Aorta (tissue), 5 donors: Measurements from ENCODE around the gene PRIM2. TPM values are rescaled to one million over a fixed set of nuclear protein-coding genes. Genes with fewer than 3 reads are reported as not detected.
A peak's percentile ranks its signal among the peaks of the same experiment; 100 is the strongest.
"Not testable (repeated sequence)": the region's sequence is repeated elsewhere in the genome, so short reads cannot be mapped to it uniquely, and the experiment has no call there.

Source experiments
- ATAC-seq: fragments of 200-7000 bp; cut with Tn5 transposase; one replicate; pipeline ENCODE4 v1.9.1; 2022; ENCODE audit warnings: moderate library complexity; ENCODE audit not compliant: low FRiP score
- DNase-seq, 2 donors: peaks; one replicate each; pipeline ENCODE4 v3.0.0-alpha.2; 2020
- H3K27ac ChIP-seq, 2 donors: one replicate each; pipeline ENCODE4 v1.5.1; 2013; ENCODE audit warnings: low read length in 2 of 2, mild to moderate bottlenecking in 2 of 2, moderate library complexity in 2 of 2, control low read depth in 1 of 2, inconsistent platforms in 1 of 2, low read depth in 1 of 2
- H3K27me3 ChIP-seq, 2 donors: one replicate each; pipeline ENCODE4 v1.6.1; 2013; ENCODE audit warnings: control low read depth in 1 of 2, low read length in 1 of 2, mild to moderate bottlenecking in 1 of 2, moderate library complexity in 1 of 2; ENCODE audit not compliant: insufficient read depth in 2 of 2, control insufficient read depth in 1 of 2
- H3K36me3 ChIP-seq, 2 donors: one replicate each; pipeline ENCODE4 v1.6.1; 2013; ENCODE audit warnings: control low read depth in 1 of 2, low read length in 1 of 2, mild to moderate bottlenecking in 1 of 2; ENCODE audit not compliant: insufficient read depth in 2 of 2, control insufficient read depth in 1 of 2
- H3K4me1 ChIP-seq, 2 donors: one replicate each; pipeline ENCODE4 v1.6.1; 2013; ENCODE audit warnings: low read length in 2 of 2, control low read depth in 1 of 2, mild to moderate bottlenecking in 1 of 2, moderate library complexity in 1 of 2; ENCODE audit not compliant: insufficient read depth in 2 of 2, control insufficient read depth in 1 of 2
- H3K4me3 ChIP-seq, 2 donors: one replicate each; pipeline ENCODE4 v1.5.1; 2013; ENCODE audit warnings: low read length in 2 of 2, control low read depth in 1 of 2, mild to moderate bottlenecking in 1 of 2
- H3K9me3 ChIP-seq: one replicate; pipeline ENCODE4 v1.6.1; 2013; ENCODE audit warnings: mild to moderate bottlenecking, low read length; ENCODE audit not compliant: control insufficient read depth
- WGBS, 2 donors: extraction: QIAGEN DNeasy Blood & Tissue Kit; methylation state at CpG; one replicate each; pipeline ENCODE4 v1.1.7; 2013; 5-methylcytosine and 5-hydroxymethylcytosine counted together
- intact Hi-C, 2 donors: fragments of 100-400 bp; cut with DNase I; formaldehyde crosslinking; loops; one replicate each; pipeline versions ENCODE4 v1.14.2 to v1.15.0; 2022
- polyA plus RNA-seq, 2 donors: library from polyadenylated mRNA; stranded (reverse); fragments of 200-250 nt; gene quantifications; one replicate each; pipeline ENCODE4 v1.2.3, GENCODE V29; 2013
- total RNA-seq, 2 donors: library from RNA; stranded (reverse); fragmentation: NEBNext Ultra II Directional; extraction: Animal tissue kit (Norgen Biotek cat#: 25700); gene quantifications; one replicate each; pipeline ENCODE4 v1.2.1, GENCODE V29; 2021
- donor health status: healthy with polysubstance abuse.
- donor health status: Bipolar disorder and iron deficiency.
- donor health status: DM: no; HTN: no; CAD: no.
- donor health status: DM: no; HTN: no; CAD: no.
- donor health status: DM: yes; HTN: yes; CAD: no.

The PRIM2 gene
- total and polyA plus RNA-seq, 4 donors = 2.8 to 12.3 (median 7.1) TPM

GRCh38 chr6:57440735-57441134, 123.3 kb downstream of the PRIM2 start:
- DNase-seq, intact Hi-C loops, H3K27me3 ChIP-seq, H3K4me3 ChIP-seq, H3K36me3 ChIP-seq, ATAC-seq, H3K9me3 ChIP-seq, H3K4me1 ChIP-seq, H3K27ac ChIP-seq: not testable (repeated sequence)
- 78 to 89% methylated on average over 1 of the region's 1 CpG for WGBS, 2 donors

- H3K27ac ChIP-seq, H3K4me1 ChIP-seq, H3K9me3 ChIP-seq, H3K36me3 ChIP-seq, H3K27me3 ChIP-seq, DNase-seq, ATAC-seq, H3K4me3 ChIP-seq, intact Hi-C loops: not testable (repeated sequence)
Observed at GRCh38 chr6:57442133-57442532, 124.7 kb downstream of the PRIM2 start.

GRCh38 chr6:57443181-57443580, 125.8 kb downstream of the PRIM2 start:
- 78 to 79% methylated on average over 2 of the region's 2 CpGs for WGBS, 2 donors

GRCh38 chr6:57444787-57445186, 127.4 kb downstream of the PRIM2 start:
- H3K9me3 ChIP-seq, H3K36me3 ChIP-seq, intact Hi-C loops, H3K27ac ChIP-seq, DNase-seq, H3K27me3 ChIP-seq, H3K4me1 ChIP-seq, ATAC-seq, H3K4me3 ChIP-seq: not testable (repeated sequence)
- 88 to 92% methylated on average over 1 of the region's 1 CpG for WGBS, 2 donors

More at GRCh38 chr6:57443181-57443580, 125.8 kb downstream of the PRIM2 start:
- H3K27ac ChIP-seq, H3K27me3 ChIP-seq, H3K36me3 ChIP-seq, DNase-seq, H3K9me3 ChIP-seq, H3K4me3 ChIP-seq, H3K4me1 ChIP-seq, intact Hi-C loops, ATAC-seq: not testable (repeated sequence)

GRCh38 chr6:57445379-57445778, 127.9 kb downstream of the PRIM2 start:
- intact Hi-C loops, H3K4me3 ChIP-seq, H3K4me1 ChIP-seq, ATAC-seq, DNase-seq, H3K36me3 ChIP-seq, H3K27ac ChIP-seq, H3K27me3 ChIP-seq, H3K9me3 ChIP-seq: not testable (repeated sequence)

GRCh38 chr6:57445790-57446468, 128.5 kb downstream of the PRIM2 start:
- H3K27ac ChIP-seq = not testable (repeated sequence)
- ATAC-seq = peak; percentile 44
- 31 to 45% methylated on average over 2 of the region's 2 CpGs for WGBS, 2 donors

GRCh38 chr6:57449496-57450066, 132.2 kb downstream of the PRIM2 start:
- H3K27ac ChIP-seq, H3K4me3 ChIP-seq, intact Hi-C loops, DNase-seq, H3K9me3 ChIP-seq, H3K4me1 ChIP-seq, H3K27me3 ChIP-seq, ATAC-seq, H3K36me3 ChIP-seq: not testable (repeated sequence)
- 96 to 98% methylated on average over 1 of the region's 1 CpG for WGBS, 2 donors

More at GRCh38 chr6:57445790-57446468, 128.5 kb downstream of the PRIM2 start:
- DNase-seq, H3K4me3 ChIP-seq, H3K9me3 ChIP-seq, H3K4me1 ChIP-seq, H3K36me3 ChIP-seq, H3K27me3 ChIP-seq, intact Hi-C loops: not testable (repeated sequence)

GRCh38 chr6:57459781-57460180, 142.4 kb downstream of the PRIM2 start:
- H3K4me1 ChIP-seq, H3K27ac ChIP-seq, H3K36me3 ChIP-seq, intact Hi-C loops, H3K9me3 ChIP-seq, ATAC-seq, DNase-seq, H3K27me3 ChIP-seq, H3K4me3 ChIP-seq: not testable (repeated sequence)
- WGBS, 2 donors = 87 to 92% methylated on average over 2 of the region's 2 CpGs

GRCh38 chr6:57461022-57461421, 143.6 kb downstream of the PRIM2 start:
- H3K36me3 ChIP-seq, intact Hi-C loops, ATAC-seq, H3K9me3 ChIP-seq, H3K4me1 ChIP-seq, H3K27ac ChIP-seq, H3K4me3 ChIP-seq, H3K27me3 ChIP-seq, DNase-seq: not testable (repeated sequence)
- 78 to 86% methylated on average over 4 of the region's 4 CpGs for WGBS, 2 donors
